OCI-LY7 (cell line): Measurements from ENCODE around the gene IL18R1. TPM values are rescaled to one million over a fixed set of nuclear protein-coding genes. Genes with fewer than 3 reads are reported as not detected.

Experiments
- microRNA-seq: library from miRNA; unstranded; fragments of <30 nt; microRNA quantifications from one replicate; pipeline ENCODE4 v1.2.0, GENCODE V29; 2022; ENCODE audit warnings: borderline replicate concordance
- small RNA-seq: library from RNA; depleted of rRNA; stranded (forward); fragments of <200 nt; gene quantifications from one replicate; pipeline ENCODE3, GENCODE V24; 2014
- total RNA-seq, 2 experiments: library from RNA; depleted of rRNA in 1 of 2; stranded (reverse); fragments of >200 nt in 1 of 2; shearing (Covaris generic) in 1 of 2; gene quantifications; 2 replicates each; pipeline ENCODE4 v1.2.3, GENCODE V29; 2014 to 2022

Gene IL18R1
- total RNA-seq, 2 experiments from 2014 or later, result not detected

Small RNAs within 50 kb of the gene (microRNA-seq; reads per million reads assigned to microRNA genes)
- gene MIR4772, result not detected

Small RNAs within 50 kb of the gene (small RNA-seq; reads per million reads assigned to genes)
- not detected for gene MIR4772

Other genes starting within 250 kb of the IL18R1 start
- gene IL1R1, start 213.1 kb upstream of the IL18R1 start, total RNA-seq (2014; rRNA removed; shearing (Covaris generic)), result not detected in 2 replicates
- gene IL1R1, start 213.1 kb upstream of the IL18R1 start, total RNA-seq (2022), result not detected in 2 replicates
- not detected in 2 replicates for gene IL1RL2, start 168.8 kb upstream of the IL18R1 start, total RNA-seq (2014; rRNA removed; shearing (Covaris generic))
- gene IL1RL2, start 168.8 kb upstream of the IL18R1 start, total RNA-seq (2022), result not detected in 2 replicates
- gene IL1RL1, start 44.2 kb upstream of the IL18R1 start, total RNA-seq (2014; rRNA removed; shearing (Covaris generic)), result not detected in 2 replicates
- not detected in 2 replicates for gene IL1RL1, start 44.2 kb upstream of the IL18R1 start, total RNA-seq (2022)
- gene IL18RAP, start 67.4 kb downstream of the IL18R1 start, total RNA-seq (2014; rRNA removed; shearing (Covaris generic)), result not detected in 2 replicates
- not detected in 2 replicates for gene IL18RAP, start 67.4 kb downstream of the IL18R1 start, total RNA-seq (2022)
- 0.03 TPM in 1 of 2 replicates, not detected in the other for gene SLC9A4, start 117.4 kb downstream of the IL18R1 start, total RNA-seq (2014; rRNA removed; shearing (Covaris generic))
- 0.10 and 0.22 TPM in 2 replicates for gene SLC9A4, start 117.4 kb downstream of the IL18R1 start, total RNA-seq (2022)